K562 (cell line): ENCODE measurements around the gene HFE. TPM values are rescaled to one million over a fixed set of nuclear protein-coding genes. Genes with fewer than 3 reads are reported as not detected.
A peak's percentile ranks its signal among the peaks of the same experiment; 100 is the strongest.

Experiments used
- ADNP ChIP-seq: fragments of 200-800 bp; sonication (Bioruptor generic); IDR thresholded peaks from 2 replicates; pipeline ENCODE4 v1.6.1; 2016; ENCODE audit warnings: missing genetic modification characterization, missing compliant biosample characterization
- ARID2 ChIP-seq: fragments of 450-650 bp; IDR thresholded peaks from 2 replicates; pipeline ENCODE4 v1.6.1; 2017; ENCODE audit warnings: antibody characterized with exemption, mild to moderate bottlenecking
- BRD9 ChIP-seq: fragments of 450-650 bp; IDR thresholded peaks from 2 replicates; pipeline ENCODE4 v1.6.1; 2018; ENCODE audit warnings: low read depth; ENCODE audit not compliant: partially characterized antibody
- C11orf30 ChIP-seq: fragments of 450-650 bp; IDR thresholded peaks from 2 replicates; pipeline ENCODE4 v1.6.1; 2016; ENCODE audit warnings: low read depth, mild to moderate bottlenecking
- CREBBP ChIP-seq: IDR thresholded peaks from one replicate; pipeline ENCODE4 v1.6.1; 2012; ENCODE audit warnings: low read depth, mild to moderate bottlenecking, control low read depth, inconsistent platforms, low read length
- E2F4 ChIP-seq: sonication (generic); formaldehyde crosslinking; IDR thresholded peaks from 2 replicates; pipeline ENCODE4 v1.8.0; 2022; ENCODE audit warnings: mild to moderate bottlenecking, low read depth, missing genetic modification reagents
- ESRRA ChIP-seq: fragments of 450-650 bp; IDR thresholded peaks from 2 replicates; pipeline ENCODE4 v1.6.1; 2014; ENCODE audit warnings: low read depth, mild to moderate bottlenecking, moderate library complexity, borderline replicate concordance
- ESRRB ChIP-seq: fragments of 250-450 bp; sonication (Bioruptor Pico); IDR thresholded peaks from 2 replicates; pipeline ENCODE4 v1.5.0; 2020; ENCODE audit warnings: mild to moderate bottlenecking, moderate library complexity, borderline replicate concordance
- KHSRP ChIP-seq: fragments of 450-650 bp; IDR thresholded peaks from 2 replicates; pipeline ENCODE4 v1.6.1; 2017
- NRF1 ChIP-seq, 2 experiments: fragments of 450-650 bp; IDR thresholded peaks in 1 of 2; conservative IDR thresholded peaks in 1 of 2; 2 replicates each; pipeline ENCODE4 v1.6.1; 2014; ENCODE audit warnings: mild to moderate bottlenecking in 2 of 2
- RBM22 ChIP-seq: fragments of 200-400 bp; formaldehyde crosslinking; IDR thresholded peaks from 2 replicates; pipeline ENCODE4 v1.6.1; 2018; ENCODE audit warnings: low read length, low read depth; ENCODE audit not compliant: poor library complexity, severe bottlenecking
- TAF1 ChIP-seq: IDR thresholded peaks from 2 replicates; pipeline ENCODE4 v1.6.1; 2011; ENCODE audit warnings: mild to moderate bottlenecking, low read length, moderate library complexity; ENCODE audit not compliant: insufficient read depth, control insufficient read depth, severe bottlenecking; ENCODE audit errors: extremely low read depth
- XRCC3 ChIP-seq: fragments of 450-650 bp; IDR thresholded peaks from 2 replicates; pipeline ENCODE4 v1.6.1; 2017; ENCODE audit warnings: mild to moderate bottlenecking, moderate library complexity
- ZNF384 ChIP-seq: IDR thresholded peaks from 2 replicates; pipeline ENCODE4 v1.6.1; 2012; ENCODE audit warnings: low read depth, low read length, improper control_type of control experiment
- ZNF699 ChIP-seq: fragments of 250-450 bp; sonication (Bioruptor Pico); IDR thresholded peaks from 2 replicates; pipeline ENCODE4 v1.8.0; 2021; ENCODE audit warnings: mild to moderate bottlenecking, moderate library complexity; ENCODE audit not compliant: insufficient replicate concordance
- ZNF830 ChIP-seq: fragments of 250-450 bp; sonication (Bioruptor Pico); IDR thresholded peaks from 2 replicates; pipeline ENCODE4 v1.5.0; 2021; ENCODE audit warnings: mild to moderate bottlenecking
- polyA plus RNA-seq, 8 experiments: library from polyadenylated mRNA; depleted of rRNA in 4 of 8; stranded (reverse) in 5 of 8; unstranded in 3 of 8; fragments of >200 nt; fragmentation: Nextera tagmentation in 2 of 8; fragmentation: Illumina TruSeq in 1 of 8; extraction: Ambion mirVana in 2 of 8; extraction: Trizol in 1 of 8; gene quantifications; 2 replicates each; pipeline versions ENCODE4 v1.2.1 to v1.2.3, GENCODE V29; 2011 to 2014; ENCODE audit warnings: inconsistent platforms in 1 of 8, missing spikeins in 1 of 8
- total RNA-seq, 7 experiments: library from RNA; depleted of rRNA in 6 of 7; stranded (reverse); fragments of >200 nt in 6 of 7; fragmentation: Illumina TruSeq in 2 of 7; extraction: Trizol in 2 of 7; gene quantifications; 2 replicates each; pipeline versions ENCODE4 v1.2.1 to v1.2.3, GENCODE V29; 2011 to 2021; ENCODE audit warnings: low replicate concordance in 1 of 7
- TF ChIP-seq, protein P1 (sequence below): fragments of 450-650 bp; IDR thresholded peaks from 2 replicates; pipeline ENCODE4 v1.6.1; 2018; ENCODE audit warnings: mild to moderate bottlenecking, low read depth; ENCODE audit not compliant: partially characterized antibody
- TF ChIP-seq, protein P2 (sequence below): fragments of 200-800 bp; sonication (Bioruptor generic); IDR thresholded peaks from 2 replicates; pipeline ENCODE4 v1.6.1; 2017; ENCODE audit warnings: missing genetic modification characterization, missing compliant biosample characterization
- TF ChIP-seq, protein P3 (sequence below): fragments of 250-450 bp; sonication (Bioruptor Pico); IDR thresholded peaks from 2 replicates; pipeline ENCODE4 v1.9.0; 2021; ENCODE audit warnings: mild to moderate bottlenecking, inconsistent platforms

Gene HFE
- total and polyA plus RNA-seq, 9 of the 15 experiments (the other 6 are each of a cell fraction or from before 2014, with no cell fraction given), result 0.14 to 1.2 (median 0.76) TPM

DNA sequence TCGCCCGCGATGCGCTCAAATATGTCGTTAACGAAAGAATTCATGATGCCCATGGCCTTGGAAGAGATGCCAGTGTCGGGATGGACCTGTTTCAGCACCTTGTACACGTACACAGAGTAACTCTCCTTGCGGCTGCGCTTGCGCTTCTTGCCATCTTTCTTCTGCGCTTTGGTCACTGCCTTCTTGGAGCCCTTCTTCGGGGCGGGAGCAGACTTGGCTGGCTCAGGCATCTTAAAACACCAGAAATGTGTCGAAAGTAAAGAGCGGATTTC lies 36.4 kb downstream of the HFE start (continued):
- TF ChIP-seq E2F4 (CRISPR knock-in tag), result peak; percentile 77
- no peak for TF ChIP-seq ZNF830 (CRISPR knock-in tag)
- TF ChIP-seq BRD9, result no peak
- peak; percentile 88 to 90 for TF ChIP-seq NRF1 (conservative IDR thresholded peaks at IDR 0.05 in 1 of 2, IDR thresholded peaks at IDR 0.05 in 1 of 2)
- TF ChIP-seq RBM22, result no peak
- no peak for TF ChIP-seq ESRRA
- peak; percentile 71 for TF ChIP-seq TAF1
- TF ChIP-seq, protein P1, sequence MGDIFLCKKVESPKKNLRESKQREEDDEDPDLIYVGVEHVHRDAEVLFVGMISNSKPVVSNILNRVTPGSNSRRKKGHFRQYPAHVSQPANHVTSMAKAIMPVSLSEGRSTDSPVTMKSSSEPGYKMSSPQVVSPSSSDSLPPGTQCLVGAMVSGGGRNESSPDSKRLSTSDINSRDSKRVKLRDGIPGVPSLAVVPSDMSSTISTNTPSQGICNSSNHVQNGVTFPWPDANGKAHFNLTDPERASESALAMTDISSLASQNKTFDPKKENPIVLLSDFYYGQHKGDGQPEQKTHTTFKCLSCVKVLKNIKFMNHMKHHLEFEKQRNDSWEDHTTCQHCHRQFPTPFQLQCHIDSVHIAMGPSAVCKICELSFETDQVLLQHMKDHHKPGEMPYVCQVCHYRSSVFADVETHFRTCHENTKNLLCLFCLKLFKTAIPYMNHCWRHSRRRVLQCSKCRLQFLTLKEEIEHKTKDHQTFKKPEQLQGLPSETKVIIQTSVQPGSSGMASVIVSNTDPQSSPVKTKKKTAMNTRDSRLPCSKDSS, result no peak
- TF ChIP-seq ESRRB, result no peak
- TF ChIP-seq, protein P2, sequence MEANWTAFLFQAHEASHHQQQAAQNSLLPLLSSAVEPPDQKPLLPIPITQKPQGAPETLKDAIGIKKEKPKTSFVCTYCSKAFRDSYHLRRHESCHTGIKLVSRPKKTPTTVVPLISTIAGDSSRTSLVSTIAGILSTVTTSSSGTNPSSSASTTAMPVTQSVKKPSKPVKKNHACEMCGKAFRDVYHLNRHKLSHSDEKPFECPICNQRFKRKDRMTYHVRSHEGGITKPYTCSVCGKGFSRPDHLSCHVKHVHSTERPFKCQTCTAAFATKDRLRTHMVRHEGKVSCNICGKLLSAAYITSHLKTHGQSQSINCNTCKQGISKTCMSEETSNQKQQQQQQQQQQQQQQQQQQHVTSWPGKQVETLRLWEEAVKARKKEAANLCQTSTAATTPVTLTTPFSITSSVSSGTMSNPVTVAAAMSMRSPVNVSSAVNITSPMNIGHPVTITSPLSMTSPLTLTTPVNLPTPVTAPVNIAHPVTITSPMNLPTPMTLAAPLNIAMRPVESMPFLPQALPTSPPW (CRISPR knock-in tag), result no peak
- no peak for TF ChIP-seq C11orf30
- no peak for TF ChIP-seq KHSRP
- no peak for TF ChIP-seq XRCC3
- TF ChIP-seq CREBBP, result no peak
- no peak for TF ChIP-seq ZNF699 (CRISPR knock-in tag)
- no peak for TF ChIP-seq ARID2
- TF ChIP-seq, protein P3, sequence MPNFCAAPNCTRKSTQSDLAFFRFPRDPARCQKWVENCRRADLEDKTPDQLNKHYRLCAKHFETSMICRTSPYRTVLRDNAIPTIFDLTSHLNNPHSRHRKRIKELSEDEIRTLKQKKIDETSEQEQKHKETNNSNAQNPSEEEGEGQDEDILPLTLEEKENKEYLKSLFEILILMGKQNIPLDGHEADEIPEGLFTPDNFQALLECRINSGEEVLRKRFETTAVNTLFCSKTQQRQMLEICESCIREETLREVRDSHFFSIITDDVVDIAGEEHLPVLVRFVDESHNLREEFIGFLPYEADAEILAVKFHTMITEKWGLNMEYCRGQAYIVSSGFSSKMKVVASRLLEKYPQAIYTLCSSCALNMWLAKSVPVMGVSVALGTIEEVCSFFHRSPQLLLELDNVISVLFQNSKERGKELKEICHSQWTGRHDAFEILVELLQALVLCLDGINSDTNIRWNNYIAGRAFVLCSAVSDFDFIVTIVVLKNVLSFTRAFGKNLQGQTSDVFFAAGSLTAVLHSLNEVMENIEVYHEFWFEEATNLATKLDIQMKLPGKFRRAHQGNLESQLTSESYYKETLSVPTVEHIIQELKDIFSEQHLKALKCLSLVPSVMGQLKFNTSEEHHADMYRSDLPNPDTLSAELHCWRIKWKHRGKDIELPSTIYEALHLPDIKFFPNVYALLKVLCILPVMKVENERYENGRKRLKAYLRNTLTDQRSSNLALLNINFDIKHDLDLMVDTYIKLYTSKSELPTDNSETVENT, result peak; percentile 96
- no peak for TF ChIP-seq ZNF384
- no peak for TF ChIP-seq ADNP (tag)
